AG09319 (cell line): ENCODE data around the gene COX6B1.
"Not testable (repeated sequence)": the region's sequence is repeated elsewhere in the genome, so short reads cannot be mapped to it uniquely, and the experiment has no call there.

ENCODE experiments used
- DNase-seq: peaks from one replicate; pipeline ENCODE4 v3.0.0-alpha.2; 2010; ENCODE audit warnings: low read depth; ENCODE audit errors: extremely low read depth
- CTCF ChIP-seq: IDR thresholded peaks from 2 replicates; pipeline ENCODE4 v1.5.1; 2011; ENCODE audit warnings: low read depth, mild to moderate bottlenecking, inconsistent platforms, low read length, moderate library complexity

Gene COX6B1

DNA sequence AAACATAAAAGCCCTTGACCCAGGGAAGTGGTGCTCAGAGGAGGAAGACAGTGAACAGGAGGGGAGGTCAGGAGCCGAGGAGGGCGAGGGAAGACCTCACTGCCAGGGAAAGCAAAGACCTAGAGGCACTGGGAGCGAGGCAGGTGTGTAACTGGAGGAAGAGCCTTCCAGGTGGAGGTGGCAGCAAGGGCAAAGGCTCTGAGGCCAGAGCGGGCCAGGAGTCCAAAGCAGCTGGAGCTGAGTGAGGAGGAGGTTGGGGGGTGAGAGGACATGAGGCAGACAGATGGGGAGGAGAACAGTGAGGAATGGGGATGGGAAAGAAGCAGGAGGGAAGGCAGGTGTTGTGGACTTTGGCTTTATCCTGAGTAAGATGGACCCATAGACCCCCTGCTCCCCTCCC lies 21.9 kb downstream of the COX6B1 start:
- no peak for TF ChIP-seq CTCF
- DNase-seq = no peak

- DNase-seq = no peak
- no peak for TF ChIP-seq CTCF
Observed at GRCh38 chr19:35670686-35671085, 22.6 kb downstream of the COX6B1 start.

DNA sequence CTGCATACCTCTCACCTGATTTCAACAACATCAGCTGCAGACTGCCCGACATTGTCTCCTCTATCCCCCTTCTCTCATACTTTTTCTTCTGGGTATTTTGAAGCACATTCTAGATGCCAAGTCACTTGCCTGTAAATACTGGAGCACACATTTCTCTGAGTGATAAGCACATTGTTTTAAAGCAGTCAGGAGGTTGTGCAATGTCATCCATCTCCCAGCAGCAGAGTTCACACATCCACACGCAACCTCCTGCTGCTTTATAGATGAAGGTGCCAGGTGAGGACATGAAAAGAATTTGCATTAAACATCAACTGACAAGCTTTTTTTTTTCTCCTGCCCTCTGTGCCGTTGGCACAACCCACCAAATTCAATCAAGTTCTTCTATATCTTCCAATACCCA lies 23.7 kb downstream of the COX6B1 start:
- DNase-seq = no peak
- no peak for TF ChIP-seq CTCF

GRCh38 chr19:35673121-35673804 lies 25.1 kb downstream of the COX6B1 start:
- no peak for TF ChIP-seq CTCF
- no peak for DNase-seq

DNA sequence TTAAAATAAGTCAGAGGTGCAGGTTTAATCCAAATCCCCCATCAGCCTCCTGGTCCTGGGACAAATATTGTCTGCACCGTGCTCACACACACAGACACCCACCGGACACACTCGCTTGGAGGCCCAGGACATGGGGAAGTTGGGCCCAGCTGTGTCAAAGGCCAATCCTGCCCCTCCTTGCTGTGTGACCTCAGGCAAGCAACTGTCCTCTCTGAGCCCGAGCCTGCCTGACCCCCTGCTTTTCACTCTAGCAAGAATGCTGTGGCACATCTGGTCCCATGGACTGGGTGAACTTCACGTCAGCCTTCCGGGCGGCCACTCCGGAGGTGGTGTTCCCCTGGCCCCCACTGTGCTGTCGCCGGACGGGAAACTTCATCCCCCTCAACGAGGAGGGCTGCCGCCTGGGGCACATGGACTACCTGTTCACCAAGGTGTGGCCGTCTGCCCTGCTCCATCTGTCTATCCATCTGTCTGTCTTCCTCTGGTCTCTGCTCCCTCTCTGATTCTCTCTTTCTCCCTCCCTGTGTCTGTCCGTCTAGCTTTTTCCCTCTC lies 27.5 kb downstream of the COX6B1 start:
- DNase-seq = no peak
- no peak for TF ChIP-seq CTCF

- no peak for DNase-seq
- TF ChIP-seq CTCF = no peak
Observed at GRCh38 chr19:35689836-35690235, 41.7 kb downstream of the COX6B1 start.

GRCh38 chr19:35691106-35691505 lies 43.0 kb downstream of the COX6B1 start:
- DNase-seq = not testable (repeated sequence)

- no peak for TF ChIP-seq CTCF
- DNase-seq = no peak
Observed at GRCh38 chr19:35692010-35692409, 43.9 kb downstream of the COX6B1 start.
